OCI-LY1 (cell line): Measurements from ENCODE around the gene CSNK1E.

Source experiments
- H2AFZ ChIP-seq: fragments of 200-600 bp; sonication (generic), shearing (Covaris generic); 2 replicates; pipeline ENCODE4 v1.6.0; 2014; ENCODE audit warnings: antibody characterized with exemption, mild to moderate bottlenecking, low read length
- H3F3A ChIP-seq: fragments of 200-600 bp; sonication (generic), shearing (Covaris generic); 2 replicates; pipeline ENCODE4 v1.6.0; 2014; ENCODE audit warnings: mild to moderate bottlenecking, antibody characterized with exemption, low read length, moderate library complexity; ENCODE audit not compliant: insufficient read depth
- H3K27ac ChIP-seq: fragments of 200-600 bp; sonication (generic); 2 replicates; pipeline ENCODE4 v1.5.1; 2014; ENCODE audit warnings: low read length, mixed run types, mild to moderate bottlenecking, low read depth; ENCODE audit not compliant: poor library complexity, severe bottlenecking
- H3K27me3 ChIP-seq: fragments of 200-600 bp; sonication (generic); 2 replicates; pipeline ENCODE4 v1.6.0; 2014; ENCODE audit warnings: antibody characterized with exemption, mild to moderate bottlenecking, low read length, moderate library complexity; ENCODE audit not compliant: insufficient read depth
- H3K36me3 ChIP-seq: fragments of 200-600 bp; sonication (generic); 2 replicates; pipeline ENCODE4 v1.6.1; 2014; ENCODE audit warnings: mild to moderate bottlenecking, antibody characterized with exemption, low read length, moderate library complexity, mixed read lengths; ENCODE audit not compliant: insufficient read depth
- H3K4me1 ChIP-seq: fragments of 200-600 bp; sonication (generic); 2 replicates; pipeline ENCODE4 v1.5.1; 2014; ENCODE audit warnings: mild to moderate bottlenecking, low read length, moderate library complexity; ENCODE audit not compliant: insufficient read depth, severe bottlenecking
- H3K4me2 ChIP-seq: fragments of 200-600 bp; sonication (generic), shearing (Covaris generic); 2 replicates; pipeline ENCODE4 v1.6.1; 2014; ENCODE audit warnings: low read length
- H3K4me3 ChIP-seq: fragments of 200-600 bp; sonication (generic); 2 replicates; pipeline ENCODE4 v1.5.1; 2014; ENCODE audit warnings: low read length, low read depth, mild to moderate bottlenecking, mixed read lengths; ENCODE audit not compliant: poor library complexity, severe bottlenecking
- H3K79me2 ChIP-seq: fragments of 200-600 bp; shearing (Covaris generic); 2 replicates; pipeline ENCODE4 v1.6.1; 2016; ENCODE audit warnings: mixed run types, low read length, mixed read lengths; ENCODE audit not compliant: insufficient read depth
- H3K9ac ChIP-seq: fragments of 200-600 bp; sonication (generic), shearing (Covaris generic); 2 replicates; pipeline ENCODE4 v1.6.1; 2014; ENCODE audit warnings: mild to moderate bottlenecking, low read length, mixed read lengths
- H3K9me2 ChIP-seq: fragments of 200-600 bp; sonication (generic), shearing (Covaris generic); 2 replicates; pipeline ENCODE4 v1.6.1; 2014; ENCODE audit warnings: low read depth, mild to moderate bottlenecking, low read length, mixed read lengths
- H3K9me3 ChIP-seq: fragments of 200-600 bp; shearing (Covaris generic); 2 replicates; pipeline ENCODE4 v1.6.1; 2014; ENCODE audit warnings: low read length, mixed read lengths
- H4K20me1 ChIP-seq: fragments of 200-600 bp; sonication (generic), shearing (Covaris generic); 2 replicates; pipeline ENCODE4 v1.6.0; 2016; ENCODE audit warnings: mild to moderate bottlenecking, low read length; ENCODE audit not compliant: insufficient read depth
- CTCF ChIP-seq: fragments of 200-600 bp; sonication (generic), shearing (Covaris generic); IDR thresholded peaks from 2 replicates; pipeline ENCODE4 v1.5.1; 2017; ENCODE audit warnings: mild to moderate bottlenecking, antibody characterized with exemption, low read length, moderate library complexity, mixed read lengths
- EZH2 ChIP-seq: fragments of 200-600 bp; sonication (generic), shearing (Covaris generic); IDR thresholded peaks from 2 replicates; pipeline ENCODE4 v1.8.0; 2017; ENCODE audit warnings: borderline replicate concordance, mixed run types, mild to moderate bottlenecking, antibody characterized with exemption, low read length, moderate library complexity, mixed read lengths

Gene CSNK1E

GRCh38 chr22:38258895-38259294 lies 58.3 kb downstream of the CSNK1E start:
- no peaks in the 10 kb centered on the region for H3K27me3 ChIP-seq
- no peaks in the 10 kb centered on the region for H3K36me3 ChIP-seq
- no peaks in the 10 kb centered on the region for H3K79me2 ChIP-seq
- peaks cover 17% of the 10 kb centered on the region for H3K4me1 ChIP-seq
- no peak overlapping the region for H3K4me3 ChIP-seq
- H3K27ac ChIP-seq, result no peak overlapping the region
- H3K9me2 ChIP-seq, result no peaks in the 10 kb centered on the region
- no peaks in the 10 kb centered on the region for H3K9me3 ChIP-seq
- H3K4me2 ChIP-seq, result no peak overlapping the region
- TF ChIP-seq EZH2 (no peak), CTCF (no peak)
- no peaks in the 10 kb centered on the region for H4K20me1 ChIP-seq
- H3K9ac ChIP-seq, result no peak overlapping the region
- no peaks in the 10 kb centered on the region for H3F3A ChIP-seq
- no peak overlapping the region for H2AFZ ChIP-seq

GRCh38 chr22:38257650-38258250 lies 59.5 kb downstream of the CSNK1E start:
- Histone ChIP-seq H3K79me2 (no peaks in the 10 kb centered on the region), H3K9me2 (no peaks in the 10 kb centered on the region), H3F3A (no peaks in the 10 kb centered on the region), H3K4me1 (peaks cover 17% of the 10 kb centered on the region), H3K36me3 (no peaks in the 10 kb centered on the region), H4K20me1 (no peaks in the 10 kb centered on the region), H3K27ac (no peak overlapping the region), H3K4me2 (no peak overlapping the region), H3K9ac (no peak overlapping the region), H2AFZ (no peak overlapping the region), H3K9me3 (no peaks in the 10 kb centered on the region), H3K27me3 (no peaks in the 10 kb centered on the region), H3K4me3 (no peak overlapping the region)
- no peak for TF ChIP-seq CTCF

GRCh38 chr22:38257181-38257580 lies 60.1 kb downstream of the CSNK1E start:
- no peak for TF ChIP-seq CTCF
- TF ChIP-seq EZH2, result no peak
- Histone ChIP-seq H3K4me2 (no peak overlapping the region), H3K27ac (no peak overlapping the region), H2AFZ (no peak overlapping the region), H3K4me3 (no peak overlapping the region), H3K9ac (no peak overlapping the region), H3K27me3 (no peaks in the 10 kb centered on the region), H3K79me2 (no peaks in the 10 kb centered on the region), H3K9me2 (no peaks in the 10 kb centered on the region), H4K20me1 (no peaks in the 10 kb centered on the region), H3K9me3 (no peaks in the 10 kb centered on the region), H3K4me1 (peaks cover 17% of the 10 kb centered on the region), H3K36me3 (no peaks in the 10 kb centered on the region), H3F3A (no peaks in the 10 kb centered on the region)
